IMR-90 (cell line): ENCODE data around the gene EME2. TPM values are rescaled to one million over a fixed set of nuclear protein-coding genes. Genes with fewer than 3 reads are reported as not detected.

Experiments
- ATAC-seq: fragments of 200-7000 bp; cut with Tn5 transposase; 2 replicates; pipeline ENCODE4 v1.9.1; 2020; ENCODE audit warnings: low read depth, mild to moderate bottlenecking, moderate library complexity
- BruUV-seq: library from RNA; stranded (reverse); fragments of 400-500 nt; replicated peaks from 2 replicates; lab custom pipeline; 2021; lab: Mats Ljungman, UMichigan
- CTCF ChIA-PET: fragments of 300-600 bp; formaldehyde crosslinking; extraction: SDS; loops from one replicate; lab custom pipeline; 2021; ENCODE audit warnings: antibody characterized with exemption; lab: Yijun Ruan, JAX
- POLR2A ChIA-PET: fragments of 300-600 bp; sonication (Branson Sonifier 250); formaldehyde crosslinking; loops from one replicate; lab custom pipeline; 2022; ENCODE audit warnings: antibody characterized with exemption; ENCODE audit not compliant: unreplicated experiment; lab: Charles Lee
- DNase-seq: peaks from one replicate; pipeline ENCODE4 v3.0.0; 2013
- H2AFZ ChIP-seq: replicated peaks from 2 replicates; pipeline ENCODE3; 2013; ENCODE audit warnings: low read length, mild to moderate bottlenecking; ENCODE audit not compliant: poor library complexity
- H2AK5ac ChIP-seq: 2 replicates; pipeline ENCODE4 v1.6.1; 2013; ENCODE audit warnings: low read depth, low read length, inconsistent platforms
- H2AK9ac ChIP-seq: replicated peaks from 2 replicates; pipeline ENCODE3; 2013; ENCODE audit warnings: mild to moderate bottlenecking, low read depth, low read length, moderate library complexity; ENCODE audit not compliant: poor library complexity
- H2BK120ac ChIP-seq: 2 replicates; pipeline ENCODE4 v1.6.1; 2013; ENCODE audit warnings: low read depth, low read length, inconsistent platforms
- H2BK15ac ChIP-seq: 3 replicates; pipeline ENCODE4 v1.6.1; 2013; ENCODE audit warnings: low read depth, low read length, inconsistent platforms
- H2BK20ac ChIP-seq: 2 replicates; pipeline ENCODE4 v1.6.1; 2013; ENCODE audit warnings: low read depth, mild to moderate bottlenecking, inconsistent platforms, low read length, moderate library complexity
- H2BK5ac ChIP-seq: 2 replicates; pipeline ENCODE4 v1.6.1; 2013; ENCODE audit warnings: mild to moderate bottlenecking, low read depth, low read length, inconsistent platforms; ENCODE audit not compliant: poor library complexity, severe bottlenecking
- H3K14ac ChIP-seq: replicated peaks from 2 replicates; pipeline ENCODE4 v1.6.1; 2013; ENCODE audit warnings: low read depth, low read length, inconsistent platforms
- H3K18ac ChIP-seq: 2 replicates; pipeline ENCODE4 v1.6.1; 2013; ENCODE audit warnings: low read depth, low read length, control low read depth
- H3K23ac ChIP-seq: 2 replicates; pipeline ENCODE4 v1.6.1; 2013; ENCODE audit warnings: low read depth, low read length, inconsistent platforms
- H3K27ac ChIP-seq: 2 replicates; pipeline ENCODE4 v1.5.1; 2013; ENCODE audit warnings: mild to moderate bottlenecking, control low read depth, low read length; ENCODE audit not compliant: insufficient read depth
- H3K27me3 ChIP-seq: 2 replicates; pipeline ENCODE4 v1.6.1; 2013; ENCODE audit warnings: low read length; ENCODE audit not compliant: control insufficient read depth, insufficient read depth
- H3K36me3 ChIP-seq: 2 replicates; pipeline ENCODE4 v1.6.1; 2013; ENCODE audit warnings: low read length, mixed read lengths; ENCODE audit not compliant: control insufficient read depth, insufficient read depth
- H3K4ac ChIP-seq: 2 replicates; pipeline ENCODE4 v1.6.1; 2013; ENCODE audit warnings: low read depth, low read length, inconsistent platforms
- H3K4me1 ChIP-seq: 2 replicates; pipeline ENCODE4 v1.6.1; 2013; ENCODE audit warnings: low read length, mixed read lengths; ENCODE audit not compliant: control insufficient read depth, insufficient read depth
- H3K4me2 ChIP-seq: 2 replicates; pipeline ENCODE4 v1.6.1; 2013; ENCODE audit warnings: low read depth, mild to moderate bottlenecking, control low read depth, low read length, moderate library complexity
- H3K4me3 ChIP-seq: 2 replicates; pipeline ENCODE4 v1.5.1; 2013; ENCODE audit warnings: low read depth, mild to moderate bottlenecking, control low read depth, low read length, moderate library complexity; ENCODE audit not compliant: insufficient read depth
- H3K56ac ChIP-seq: 2 replicates; pipeline ENCODE4 v1.6.1; 2013; ENCODE audit warnings: low read length, inconsistent platforms; ENCODE audit not compliant: insufficient read depth; ENCODE audit errors: extremely low read depth
- H3K79me1 ChIP-seq, 2 experiments: 2 replicates each; pipeline ENCODE4 v1.6.1; 2013; ENCODE audit warnings: low read length in 2 of 2, inconsistent platforms in 1 of 2, low read depth in 1 of 2
- H3K9ac ChIP-seq: 2 replicates; pipeline ENCODE4 v1.6.1; 2013; ENCODE audit warnings: low read depth, low read length, control low read depth
- H3K9me1 ChIP-seq: 2 replicates; pipeline ENCODE4 v1.6.1; 2013; ENCODE audit warnings: low read length, inconsistent platforms; ENCODE audit not compliant: insufficient read depth
- H3K9me3 ChIP-seq: 2 replicates; pipeline ENCODE4 v1.6.1; 2013; ENCODE audit warnings: low read length; ENCODE audit not compliant: control insufficient read depth, insufficient read depth
- H4K20me1 ChIP-seq: 2 replicates; pipeline ENCODE4 v1.6.1; 2013; ENCODE audit warnings: low read length, inconsistent platforms; ENCODE audit not compliant: insufficient read depth
- H4K5ac ChIP-seq: 2 replicates; pipeline ENCODE4 v1.6.1; 2013; ENCODE audit warnings: mild to moderate bottlenecking, low read depth, low read length, control low read depth
- H4K8ac ChIP-seq, 2 experiments: 2 replicates each; pipeline ENCODE4 v1.6.1; 2013; ENCODE audit warnings: low read depth in 2 of 2, low read length in 2 of 2, control low read depth in 1 of 2, inconsistent platforms in 1 of 2
- H4K91ac ChIP-seq: 2 replicates; pipeline ENCODE4 v1.6.1; 2013; ENCODE audit warnings: low read depth, low read length, inconsistent platforms; ENCODE audit not compliant: insufficient read depth
- CEBPB ChIP-seq: IDR thresholded peaks from 2 replicates; pipeline ENCODE4 v1.6.1; 2012; ENCODE audit warnings: low read depth, low read length, improper control_type of control experiment
- MAFK ChIP-seq: IDR thresholded peaks from 2 replicates; pipeline ENCODE4 v1.6.1; 2012; ENCODE audit warnings: low read depth, low read length, improper control_type of control experiment
- MXI1 ChIP-seq: IDR thresholded peaks from 2 replicates; pipeline ENCODE4 v1.6.1; 2012; ENCODE audit warnings: low read depth, mild to moderate bottlenecking, low read length, moderate library complexity, borderline replicate concordance
- POLR2A ChIP-seq: IDR thresholded peaks from 2 replicates; pipeline ENCODE4 v1.6.1; 2012; ENCODE audit warnings: mild to moderate bottlenecking, low read depth, low read length
- RCOR1 ChIP-seq: IDR thresholded peaks from 2 replicates; pipeline ENCODE4 v1.6.1; 2012; ENCODE audit warnings: mild to moderate bottlenecking, low read length, improper control_type of control experiment; ENCODE audit not compliant: insufficient replicate concordance
- WGBS, 2 experiments: methylation state at CpG; one replicate each; pipeline versions ENCODE4 v1.1.5 to v1.1.7; 2013; ENCODE audit warnings: missing lambda C conversion rate in 2 of 2; ENCODE audit not compliant: insufficient read length in 1 of 2; ENCODE audit errors: extremely low coverage in 2 of 2; 5-methylcytosine and 5-hydroxymethylcytosine counted together
- dilution Hi-C: fragments of 300-500 bp; cut with HindIII; formaldehyde crosslinking; loops from one replicate; pipeline ENCODE4 v1.14.3; 2018; ENCODE audit warnings: low sequenced_read_pairs; ENCODE audit not compliant: unreplicated experiment
- in situ Hi-C: fragments of 300-500 bp; cut with MboI; formaldehyde crosslinking; loops from 3 replicates; pipeline ENCODE4 v1.14.3; 2019; ENCODE audit warnings: low sequenced_read_pairs, inconsistent platforms, mixed read lengths
- intact Hi-C: fragments of 100-400 bp; cut with micrococcal nuclease; formaldehyde crosslinking; loops from 2 replicates; pipeline ENCODE4 v1.10.0; 2022
- polyA plus RNA-seq, 3 experiments: library from polyadenylated mRNA; depleted of rRNA; stranded (reverse); fragments of >200 nt; gene quantifications; 2 replicates each; pipeline ENCODE4 v1.2.3, GENCODE V29; 2012; ENCODE audit warnings: low replicate concordance in 1 of 3
- total RNA-seq: library from RNA; depleted of rRNA; stranded (reverse); fragments of >200 nt; gene quantifications from 2 replicates; pipeline ENCODE4 v1.2.3, GENCODE V29; 2012
- TF ChIP-seq, protein P1 (sequence below): fragments of 150-350 bp; IDR thresholded peaks from 2 replicates; pipeline ENCODE4 v1.6.1; 2017; ENCODE audit warnings: mild to moderate bottlenecking, antibody characterized with exemption, low read length, low read depth

The EME2 gene
- total and polyA plus RNA-seq, 2 of the 4 experiments (the other 2 are of a cell fraction): 1.3 to 9.6 TPM

DNA sequence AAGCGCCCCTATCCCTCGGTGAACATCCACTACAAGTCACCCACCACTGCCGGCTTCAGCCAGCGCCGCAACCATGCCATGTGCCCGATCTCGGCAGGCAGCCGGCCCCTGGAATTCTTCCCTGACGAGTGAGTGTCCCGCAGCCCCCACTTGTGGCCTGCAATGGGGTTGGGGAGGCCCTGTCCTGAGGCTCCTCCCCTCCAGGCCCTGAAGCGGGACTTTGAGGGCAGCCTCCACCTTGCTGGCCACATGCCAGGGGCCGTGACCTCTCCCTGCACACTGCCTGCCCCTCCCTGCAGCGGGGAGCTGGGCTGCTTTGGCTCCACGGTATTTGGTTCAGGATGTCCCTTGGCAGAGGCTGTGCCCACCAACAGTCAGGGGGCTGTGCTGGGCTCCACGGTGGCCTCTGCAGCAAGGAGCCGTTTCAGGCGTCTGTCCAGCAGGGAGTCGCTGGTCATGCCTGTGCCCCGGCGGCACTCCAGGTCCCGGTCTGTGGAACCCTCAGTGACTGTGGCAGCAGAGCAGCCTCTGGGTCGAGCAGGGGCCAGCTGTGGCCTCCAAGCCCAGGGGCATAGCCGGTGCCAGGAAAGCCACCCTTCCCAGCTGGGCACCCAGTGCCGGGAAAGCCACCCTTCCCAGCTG lies 9.6 kb upstream of the EME2 start:
- no peak for ATAC-seq
- Histone ChIP-seq H2AK9ac (no peak overlapping the region), H4K20me1 (no peaks in the 10 kb centered on the region; the same call in 1 of the 2 replicates), H3K27me3 (no peaks in the 10 kb centered on the region), H3K23ac (no peak overlapping the region), H3K14ac (no peak overlapping the region), H3K9ac (no peak overlapping the region), H4K8ac (no peak overlapping the region), H2BK20ac (no peak overlapping the region), H3K56ac (no peak overlapping the region), H3K4me2 (no peak overlapping the region), H3K9me3 (no peaks in the 10 kb centered on the region), H4K5ac (no peak overlapping the region), H4K91ac (no peak overlapping the region), H2AFZ (no peak overlapping the region), H2BK120ac (no peak overlapping the region), H2AK5ac (no peak overlapping the region), H3K27ac (no peak overlapping the region), H3K79me1 (no peaks in the 10 kb centered on the region), H3K4me3 (no peak overlapping the region), H3K9me1 (no peaks in the 10 kb centered on the region), H3K4ac (no peak overlapping the region), H3K4me1 (no peaks in the 10 kb centered on the region), H3K36me3 (peaks cover 82% of the 10 kb centered on the region), H2BK15ac (no peak overlapping the region), H2BK5ac (no peak overlapping the region), H3K18ac (no peak overlapping the region)
- CTCF ChIA-PET: no interaction called here
- intact Hi-C loops: no loop called here
- 94% methylated on average over 6 of the region's 24 CpGs; no CpG with 5 or more reads in 1 of the 2 experiments for WGBS, 2 experiments
- dilution Hi-C loops: no loop called here
- no peak for DNase-seq
- POLR2A ChIA-PET: no interaction called here
- BruUV-seq: no TSS peak
- TF ChIP-seq POLR2A: no peak
- TF ChIP-seq RCOR1: no peak
- TF ChIP-seq, protein P1, sequence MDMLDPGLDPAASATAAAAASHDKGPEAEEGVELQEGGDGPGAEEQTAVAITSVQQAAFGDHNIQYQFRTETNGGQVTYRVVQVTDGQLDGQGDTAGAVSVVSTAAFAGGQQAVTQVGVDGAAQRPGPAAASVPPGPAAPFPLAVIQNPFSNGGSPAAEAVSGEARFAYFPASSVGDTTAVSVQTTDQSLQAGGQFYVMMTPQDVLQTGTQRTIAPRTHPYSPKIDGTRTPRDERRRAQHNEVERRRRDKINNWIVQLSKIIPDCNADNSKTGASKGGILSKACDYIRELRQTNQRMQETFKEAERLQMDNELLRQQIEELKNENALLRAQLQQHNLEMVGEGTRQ: no peak
- TF ChIP-seq MAFK: no peak
- TF ChIP-seq MXI1: no peak
- TF ChIP-seq CEBPB: no peak
- in situ Hi-C loops: loop anchor here (5.0 kb wide), 1 partner anchor 51 kb away; no protein-coding TSS in a partner anchor
